ENCODE data around the gene CFAP61.

CFAP61 gene

DNA sequence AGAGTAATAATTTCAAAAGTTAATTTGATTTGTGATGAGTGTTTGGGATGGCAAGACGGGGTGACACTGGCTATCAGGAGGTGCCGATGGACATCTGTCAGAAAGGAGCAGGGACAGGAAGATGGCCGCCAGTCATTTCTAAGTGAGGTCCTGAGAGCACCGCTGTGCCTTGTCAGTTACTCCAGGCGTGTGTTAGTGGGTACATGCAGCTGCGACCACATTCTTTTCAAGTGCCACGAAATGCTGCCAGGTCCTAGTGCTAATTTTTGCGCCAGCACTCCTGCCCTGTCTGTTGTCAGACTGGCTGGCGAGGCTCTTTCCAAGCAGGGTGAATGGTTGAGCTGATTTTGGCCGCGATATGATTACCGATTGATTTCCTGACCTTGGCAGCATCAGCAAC lies 251.0 kb downstream of the CFAP61 start:
- Histone ChIP-seq H3K9ac (ENCODE audit: low read length) (no peak overlapping the region), H3K27ac (ENCODE audit: low read length, poor library complexity, severe bottlenecking) (no peak overlapping the region), H2AFZ (ENCODE audit: low read depth, low read length) (no peak overlapping the region), H2BK12ac (ENCODE audit: low read length in 2 of 2) (no peak overlapping the region), H2AK5ac (ENCODE audit: low read length, severe bottlenecking) (no peak overlapping the region), H3K4ac (ENCODE audit: low read depth in 1 of 2, low read length in 2 of 2) (no peak overlapping the region), H2BK120ac (ENCODE audit: low read depth, low read length) (no peak overlapping the region), H4K91ac (ENCODE audit: low read length) (no peak overlapping the region), H3K4me2 (ENCODE audit: low read length, poor library complexity, severe bottlenecking) (no peak overlapping the region), H3K14ac (ENCODE audit: low read length in 2 of 2) (no peak overlapping the region), H3K27me3 (ENCODE audit: control insufficient read depth in 1 of 2, insufficient read depth in 1 of 2, low read length in 2 of 2) (peaks cover 0 to 11% of the 10 kb centered on the region in 2 experiments), H3K4me1 (ENCODE audit: control insufficient read depth, insufficient read depth, low read depth, low read length) (no peaks in the 10 kb centered on the region), H3K36me3 (ENCODE audit: control insufficient read depth in 1 of 2, insufficient read depth in 2 of 2, low read depth in 1 of 2, low read length in 2 of 2) (no peaks in the 10 kb centered on the region), H2BK15ac (ENCODE audit: low read depth, poor library complexity, severe bottlenecking) (no peak overlapping the region), H3K4me3 (ENCODE audit: insufficient read depth in 1 of 2, low read depth in 1 of 2, low read length in 2 of 2) (no peak overlapping the region), H3K18ac (ENCODE audit: low read depth in 1 of 2, low read length in 2 of 2) (no peak overlapping the region), H3K79me1 (replicated peaks; ENCODE audit: low read length, poor library complexity, severe bottlenecking) (no peaks in the 10 kb centered on the region), H3K9me3 (ENCODE audit: control insufficient read depth, low read length) (no peaks in the 10 kb centered on the region), H2BK5ac (ENCODE audit: low read depth, low read length, poor library complexity, severe bottlenecking) (no peak overlapping the region), H4K8ac (ENCODE audit: low read length) (no peak overlapping the region), H3K23ac (ENCODE audit: low read length in 2 of 2) (no peak overlapping the region)
- DNase-seq, result no peak
- WGBS, result 85% methylated on average over 12 of the region's 12 CpGs

DNA sequence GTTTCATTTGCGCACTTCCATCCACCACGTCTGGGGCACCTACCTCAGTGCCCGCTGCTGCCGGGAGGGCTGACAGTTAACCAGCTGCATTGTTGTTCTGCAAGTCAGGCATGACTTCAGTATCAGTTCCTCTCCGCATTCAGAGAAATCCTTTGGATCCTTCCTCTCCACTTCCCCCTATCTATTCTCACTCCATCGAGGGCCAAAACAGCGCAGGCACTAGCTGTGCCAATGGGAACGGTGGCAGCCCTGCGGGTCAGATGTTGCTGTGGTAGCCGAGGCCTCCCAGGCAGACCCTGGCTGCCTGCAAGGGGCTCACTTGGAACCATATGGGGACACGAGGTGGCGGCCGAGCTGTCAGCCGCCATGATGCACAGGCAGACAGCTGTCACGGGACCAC lies 251.4 kb downstream of the CFAP61 start:
- H3K18ac ChIP-seq (ENCODE audit: low read depth in 1 of 2, low read length in 2 of 2), result no peak overlapping the region
- 86% methylated on average over 15 of the region's 15 CpGs for whole genome bisulfite sequencing
- no peak overlapping the region for H3K14ac ChIP-seq (ENCODE audit: low read length in 2 of 2)
- H2BK120ac ChIP-seq (ENCODE audit: low read depth, low read length), result no peak overlapping the region
- H3K27me3 ChIP-seq (ENCODE audit: control insufficient read depth in 1 of 2, insufficient read depth in 1 of 2, low read length in 2 of 2), result peaks cover 0 to 11% of the 10 kb centered on the region in 2 experiments
- no peak overlapping the region for H4K8ac ChIP-seq (ENCODE audit: low read length)
- H2BK15ac ChIP-seq (ENCODE audit: low read depth, poor library complexity, severe bottlenecking), result no peak overlapping the region
- no peak overlapping the region for H2AK5ac ChIP-seq (ENCODE audit: low read length, severe bottlenecking)
- no peak overlapping the region for H3K23ac ChIP-seq (ENCODE audit: low read length in 2 of 2)
- no peak overlapping the region for H3K27ac ChIP-seq (ENCODE audit: low read length, poor library complexity, severe bottlenecking)
- no peak overlapping the region for H3K4me3 ChIP-seq (ENCODE audit: insufficient read depth in 1 of 2, low read depth in 1 of 2, low read length in 2 of 2)
- no peaks in the 10 kb centered on the region for H3K79me1 ChIP-seq (replicated peaks; ENCODE audit: low read length, poor library complexity, severe bottlenecking)
- no peak overlapping the region for H2BK12ac ChIP-seq (ENCODE audit: low read length in 2 of 2)
- H3K36me3 ChIP-seq (ENCODE audit: control insufficient read depth in 1 of 2, insufficient read depth in 2 of 2, low read depth in 1 of 2, low read length in 2 of 2), result no peaks in the 10 kb centered on the region
- H3K9ac ChIP-seq (ENCODE audit: low read length), result no peak overlapping the region
- H3K4ac ChIP-seq (ENCODE audit: low read depth in 1 of 2, low read length in 2 of 2), result no peak overlapping the region
- no peaks in the 10 kb centered on the region for H3K4me1 ChIP-seq (ENCODE audit: control insufficient read depth, insufficient read depth, low read depth, low read length)
- H2AFZ ChIP-seq (ENCODE audit: low read depth, low read length), result no peak overlapping the region
- no peaks in the 10 kb centered on the region for H3K9me3 ChIP-seq (ENCODE audit: control insufficient read depth, low read length)
- no peak overlapping the region for H2BK5ac ChIP-seq (ENCODE audit: low read depth, low read length, poor library complexity, severe bottlenecking)
- no peak for DNase-seq
- no peak overlapping the region for H3K4me2 ChIP-seq (ENCODE audit: low read length, poor library complexity, severe bottlenecking)
- H4K91ac ChIP-seq (ENCODE audit: low read length), result no peak overlapping the region

DNA sequence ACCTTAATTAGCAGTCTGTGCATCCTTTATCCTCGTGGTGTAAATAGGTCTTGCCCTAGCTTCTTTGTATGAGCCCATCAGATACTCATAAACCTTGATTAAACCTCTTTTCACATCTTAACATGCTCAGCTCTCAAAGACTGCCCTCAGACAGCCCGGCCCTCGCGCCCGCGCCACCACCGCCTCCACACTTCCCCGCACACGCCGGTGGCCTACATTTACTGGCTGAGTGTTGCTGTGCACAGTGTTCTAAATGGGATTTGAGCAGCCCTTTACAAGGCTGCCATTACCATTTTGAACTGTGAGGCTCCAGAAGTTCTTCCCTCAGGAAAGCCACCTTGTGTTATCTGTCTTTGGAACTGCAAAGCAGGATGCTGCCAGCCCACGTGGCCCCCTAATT lies 252.6 kb downstream of the CFAP61 start:
- H3K27me3 ChIP-seq (ENCODE audit: control insufficient read depth in 1 of 2, insufficient read depth in 1 of 2, low read length in 2 of 2), result peaks cover 0 to 11% of the 10 kb centered on the region in 2 experiments
- no peak for DNase-seq
- no peaks in the 10 kb centered on the region for H3K9me3 ChIP-seq (ENCODE audit: control insufficient read depth, low read length)
- H2BK120ac ChIP-seq (ENCODE audit: low read depth, low read length), result no peak overlapping the region
- H4K8ac ChIP-seq (ENCODE audit: low read length), result no peak overlapping the region
- no peak overlapping the region for H3K4ac ChIP-seq (ENCODE audit: low read depth in 1 of 2, low read length in 2 of 2)
- no peak overlapping the region for H2BK12ac ChIP-seq (ENCODE audit: low read length in 2 of 2)
- no peak overlapping the region for H3K18ac ChIP-seq (ENCODE audit: low read depth in 1 of 2, low read length in 2 of 2)
- H3K4me1 ChIP-seq (ENCODE audit: control insufficient read depth, insufficient read depth, low read depth, low read length), result no peaks in the 10 kb centered on the region
- H3K14ac ChIP-seq (ENCODE audit: low read length in 2 of 2), result no peak overlapping the region
- H3K79me1 ChIP-seq (replicated peaks; ENCODE audit: low read length, poor library complexity, severe bottlenecking), result no peaks in the 10 kb centered on the region
- H3K36me3 ChIP-seq (ENCODE audit: control insufficient read depth in 1 of 2, insufficient read depth in 2 of 2, low read depth in 1 of 2, low read length in 2 of 2), result no peaks in the 10 kb centered on the region
- H3K4me2 ChIP-seq (ENCODE audit: low read length, poor library complexity, severe bottlenecking), result no peak overlapping the region
- no peak overlapping the region for H2AFZ ChIP-seq (ENCODE audit: low read depth, low read length)
- H3K9ac ChIP-seq (ENCODE audit: low read length), result no peak overlapping the region
- no peak overlapping the region for H2BK15ac ChIP-seq (ENCODE audit: low read depth, poor library complexity, severe bottlenecking)
- no peak overlapping the region for H3K23ac ChIP-seq (ENCODE audit: low read length in 2 of 2)
- peak overlapping the region; percentile 31 for H4K91ac ChIP-seq (ENCODE audit: low read length)
- 86% methylated on average over 11 of the region's 11 CpGs for WGBS
- no peak overlapping the region for H3K4me3 ChIP-seq (ENCODE audit: insufficient read depth in 1 of 2, low read depth in 1 of 2, low read length in 2 of 2)
- H2BK5ac ChIP-seq (ENCODE audit: low read depth, low read length, poor library complexity, severe bottlenecking), result no peak overlapping the region
- no peak overlapping the region for H3K27ac ChIP-seq (ENCODE audit: low read length, poor library complexity, severe bottlenecking)
- no peak overlapping the region for H2AK5ac ChIP-seq (ENCODE audit: low read length, severe bottlenecking)

DNA sequence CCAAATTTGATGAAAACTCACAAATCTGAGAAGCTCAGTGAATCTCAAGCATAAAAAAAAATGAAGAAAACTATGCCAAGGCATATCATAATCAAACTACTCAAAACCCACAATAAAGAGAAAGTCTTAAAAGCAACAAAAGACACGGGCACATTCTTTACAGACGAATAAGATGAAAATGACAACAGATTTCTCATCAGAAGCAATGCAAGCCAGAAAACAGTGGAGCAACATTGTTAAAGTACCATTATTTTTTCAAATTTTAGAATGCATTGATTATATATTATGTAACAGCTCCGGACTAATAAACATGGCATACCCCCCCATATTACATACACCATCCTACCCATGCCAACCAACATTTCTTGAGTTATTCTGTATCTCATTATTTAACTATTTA lies 260.2 kb downstream of the CFAP61 start:
- Histone ChIP-seq H3K27me3 (ENCODE audit: control insufficient read depth in 1 of 2, insufficient read depth in 1 of 2, low read length in 2 of 2) (no peaks in the 10 kb centered on the region), H2BK15ac (ENCODE audit: low read depth, poor library complexity, severe bottlenecking) (no peak overlapping the region), H3K79me1 (replicated peaks; ENCODE audit: low read length, poor library complexity, severe bottlenecking) (no peaks in the 10 kb centered on the region), H3K4ac (ENCODE audit: low read depth in 1 of 2, low read length in 2 of 2) (no peak overlapping the region), H3K18ac (ENCODE audit: low read depth in 1 of 2, low read length in 2 of 2) (no peak overlapping the region), H3K4me1 (ENCODE audit: control insufficient read depth, insufficient read depth, low read depth, low read length) (no peaks in the 10 kb centered on the region), H3K9ac (ENCODE audit: low read length) (no peak overlapping the region), H2BK5ac (ENCODE audit: low read depth, low read length, poor library complexity, severe bottlenecking) (no peak overlapping the region), H4K8ac (ENCODE audit: low read length) (no peak overlapping the region), H3K36me3 (ENCODE audit: control insufficient read depth in 1 of 2, insufficient read depth in 2 of 2, low read depth in 1 of 2, low read length in 2 of 2) (no peaks in the 10 kb centered on the region), H2AFZ (ENCODE audit: low read depth, low read length) (no peak overlapping the region), H2BK12ac (ENCODE audit: low read length in 2 of 2) (no peak overlapping the region), H3K4me2 (ENCODE audit: low read length, poor library complexity, severe bottlenecking) (no peak overlapping the region), H2AK5ac (ENCODE audit: low read length, severe bottlenecking) (no peak overlapping the region), H3K4me3 (ENCODE audit: insufficient read depth in 1 of 2, low read depth in 1 of 2, low read length in 2 of 2) (no peak overlapping the region), H3K23ac (ENCODE audit: low read length in 2 of 2) (no peak overlapping the region), H2BK120ac (ENCODE audit: low read depth, low read length) (no peak overlapping the region), H3K27ac (ENCODE audit: low read length, poor library complexity, severe bottlenecking) (no peak overlapping the region), H4K91ac (ENCODE audit: low read length) (no peak overlapping the region), H3K9me3 (ENCODE audit: control insufficient read depth, low read length) (peaks cover 22% of the 10 kb centered on the region), H3K14ac (ENCODE audit: low read length in 2 of 2) (no peak overlapping the region)
- no peak for DNase-seq
- 63% methylated on average over 3 of the region's 3 CpGs for WGBS
